GM19328 (cell line): ENCODE data around the gene TCEA2.

Experiments
- ATAC-seq: cut with Tn5 transposase; IDR thresholded peaks from one replicate; pipeline ENCODE4 v1.9.1; 2021; ENCODE audit warnings: mild to moderate bottlenecking, moderate library complexity; ENCODE audit not compliant: unreplicated experiment

TCEA2 gene

DNA sequence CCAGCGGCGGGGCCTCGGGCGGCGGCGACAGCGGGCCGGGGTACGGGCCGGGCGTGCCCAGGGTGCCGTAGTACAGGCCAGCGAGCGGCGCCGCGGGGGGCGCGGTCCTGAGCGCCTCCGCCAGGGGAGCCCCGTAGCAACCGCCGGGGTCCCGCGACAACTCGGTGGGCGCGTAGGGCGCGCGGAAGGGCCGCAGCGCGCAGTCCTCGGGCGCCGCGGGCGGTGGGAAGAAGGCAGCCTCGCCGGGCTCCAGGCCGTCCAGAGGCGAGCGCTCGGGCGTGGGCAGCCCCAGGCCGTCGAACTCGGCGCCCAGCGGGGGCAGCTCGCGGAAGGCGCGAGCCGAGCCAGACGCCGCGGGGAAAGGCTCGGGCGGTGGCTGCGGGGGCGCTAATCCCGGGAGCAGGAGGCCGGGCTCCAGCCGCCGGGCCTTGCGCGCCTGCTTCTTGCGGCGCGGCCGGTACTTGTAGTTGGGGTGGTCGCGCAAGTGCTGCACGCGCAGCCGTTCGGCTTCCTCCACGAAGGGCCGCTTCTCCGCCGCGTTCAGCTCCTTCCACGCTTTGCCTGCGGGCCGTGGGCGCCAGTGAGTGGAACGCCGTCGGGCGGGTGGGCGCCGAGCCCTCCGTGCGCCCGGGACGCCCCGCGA lies 14.5 kb upstream of the TCEA2 start:
- ATAC-seq = no peak

DNA sequence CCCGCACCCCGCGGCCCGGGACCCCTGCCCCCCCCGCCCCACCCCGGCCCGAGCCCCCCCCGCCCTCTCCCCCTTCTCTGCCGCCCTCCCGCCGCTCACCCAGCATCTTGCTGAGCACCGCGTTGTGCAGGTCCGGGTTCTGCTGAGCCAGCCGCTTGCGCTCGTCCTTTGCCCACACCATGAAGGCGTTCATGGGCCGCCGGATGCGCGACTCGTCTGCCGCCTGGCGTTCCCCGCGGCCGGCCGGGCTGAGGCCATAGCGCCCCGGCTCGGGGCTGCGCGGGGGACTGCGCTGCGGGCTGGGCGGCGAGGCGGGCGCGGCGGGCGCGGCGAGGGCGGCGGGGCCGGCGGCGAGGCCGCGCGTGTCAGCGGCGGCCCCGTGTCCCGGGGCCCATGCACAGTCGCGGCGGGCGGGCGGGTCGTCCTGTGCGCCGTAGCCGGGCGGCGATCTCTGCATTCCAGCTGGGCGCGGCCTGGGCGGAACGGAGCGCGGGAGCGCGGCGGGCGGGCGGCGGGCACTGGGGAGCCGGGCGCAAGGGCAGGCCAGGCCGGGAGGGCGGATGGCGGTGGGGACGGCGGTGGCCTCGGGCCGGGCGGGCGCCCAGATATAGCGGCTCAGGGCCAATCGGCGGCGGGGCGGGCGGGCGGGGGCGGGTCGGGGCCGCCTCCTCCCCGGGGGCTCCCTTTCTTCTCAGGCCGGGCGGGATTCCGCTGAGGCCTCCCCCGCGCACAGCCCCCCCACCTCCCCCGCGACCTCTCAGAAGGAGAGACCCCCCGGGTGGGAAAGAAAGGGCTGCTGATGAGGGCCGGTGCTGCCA lies 13.7 kb upstream of the TCEA2 start, which contains the start of gene SOX18:
SOX18 (minus strand) TSS at position 580 of the 818 bp plus-strand sequence; CDS start at position 457, 123 bp downstream.
- no peak for ATAC-seq

DNA sequence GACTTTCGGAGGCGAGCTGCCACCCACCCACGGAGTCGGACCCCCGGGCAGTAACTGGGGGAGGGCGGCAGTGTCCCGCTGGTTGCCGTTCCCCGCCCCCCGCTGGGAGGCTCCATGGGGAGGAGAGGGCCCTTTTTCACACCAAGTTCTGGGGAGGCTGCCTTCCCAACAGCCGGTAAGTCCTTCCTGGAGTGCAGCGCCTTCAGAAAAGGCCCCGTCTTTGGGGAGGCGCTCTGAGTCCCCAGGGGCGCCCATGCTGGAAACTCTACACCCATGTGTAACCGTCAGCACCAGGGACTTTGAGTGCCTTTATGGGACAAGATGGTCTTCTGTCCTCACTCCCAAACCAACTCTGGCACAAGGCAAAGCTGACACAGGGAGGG lies 13.1 kb upstream of the TCEA2 start:
- no peak for ATAC-seq

DNA sequence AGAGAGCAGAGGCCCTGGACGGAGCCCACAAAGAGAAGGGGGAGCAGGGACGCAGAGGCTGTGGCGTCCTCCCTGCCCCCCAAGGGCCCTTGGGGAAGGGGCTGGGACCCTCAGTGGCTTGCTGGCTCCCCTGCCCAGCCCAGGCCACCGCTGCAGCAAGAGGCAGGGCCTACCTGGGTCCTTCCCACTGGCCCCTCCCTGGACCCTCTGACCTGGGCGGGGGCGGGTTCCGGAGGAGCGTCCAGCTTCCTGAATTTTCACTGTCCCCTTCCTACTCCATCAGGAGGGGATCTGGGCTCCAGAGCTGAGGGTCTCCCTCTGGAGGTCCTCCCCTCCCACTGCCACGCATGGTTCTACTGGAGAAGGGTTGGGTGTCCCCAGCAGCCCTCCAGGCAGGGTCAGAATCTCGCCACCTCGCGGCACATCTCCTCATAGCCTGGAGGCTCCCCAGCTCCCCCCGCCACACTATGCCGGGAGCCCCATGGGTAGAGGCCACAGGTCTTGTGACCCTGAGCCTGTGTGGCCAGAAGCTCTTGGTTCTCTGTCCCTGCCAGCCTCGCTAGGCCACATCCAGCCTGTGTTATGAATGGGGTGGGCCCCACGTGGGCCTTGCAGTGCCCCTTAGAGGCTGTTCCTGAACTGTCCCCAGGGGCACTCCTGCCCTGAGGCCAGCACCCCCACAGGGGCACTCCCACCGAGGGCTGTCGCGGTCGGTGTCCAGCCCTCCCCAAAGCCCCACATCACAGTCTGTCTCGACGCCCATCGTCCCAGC lies 12.6 kb upstream of the TCEA2 start:
- ATAC-seq = no peak

DNA sequence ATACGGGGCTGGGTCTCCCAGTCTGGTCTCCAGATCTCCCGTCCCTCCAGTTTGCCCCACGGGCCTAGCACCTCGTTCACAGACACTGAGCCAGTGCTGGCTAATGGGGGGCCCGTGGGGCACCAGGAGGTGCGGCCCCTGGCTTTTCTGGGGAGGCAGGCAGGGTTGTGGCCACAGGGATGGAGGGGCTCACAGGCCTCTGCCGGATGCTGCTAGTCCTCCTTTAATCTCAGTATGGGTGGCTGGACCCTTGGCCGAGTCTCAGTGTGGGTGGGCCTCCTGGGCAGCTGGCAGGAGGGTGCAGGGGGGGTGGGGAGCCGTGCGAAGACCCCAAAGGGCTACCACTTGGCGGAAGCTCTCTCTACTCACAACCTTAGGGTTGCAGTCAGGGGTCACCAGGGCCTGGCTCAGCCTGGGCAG lies 12.0 kb upstream of the TCEA2 start:
- ATAC-seq = no peak

DNA sequence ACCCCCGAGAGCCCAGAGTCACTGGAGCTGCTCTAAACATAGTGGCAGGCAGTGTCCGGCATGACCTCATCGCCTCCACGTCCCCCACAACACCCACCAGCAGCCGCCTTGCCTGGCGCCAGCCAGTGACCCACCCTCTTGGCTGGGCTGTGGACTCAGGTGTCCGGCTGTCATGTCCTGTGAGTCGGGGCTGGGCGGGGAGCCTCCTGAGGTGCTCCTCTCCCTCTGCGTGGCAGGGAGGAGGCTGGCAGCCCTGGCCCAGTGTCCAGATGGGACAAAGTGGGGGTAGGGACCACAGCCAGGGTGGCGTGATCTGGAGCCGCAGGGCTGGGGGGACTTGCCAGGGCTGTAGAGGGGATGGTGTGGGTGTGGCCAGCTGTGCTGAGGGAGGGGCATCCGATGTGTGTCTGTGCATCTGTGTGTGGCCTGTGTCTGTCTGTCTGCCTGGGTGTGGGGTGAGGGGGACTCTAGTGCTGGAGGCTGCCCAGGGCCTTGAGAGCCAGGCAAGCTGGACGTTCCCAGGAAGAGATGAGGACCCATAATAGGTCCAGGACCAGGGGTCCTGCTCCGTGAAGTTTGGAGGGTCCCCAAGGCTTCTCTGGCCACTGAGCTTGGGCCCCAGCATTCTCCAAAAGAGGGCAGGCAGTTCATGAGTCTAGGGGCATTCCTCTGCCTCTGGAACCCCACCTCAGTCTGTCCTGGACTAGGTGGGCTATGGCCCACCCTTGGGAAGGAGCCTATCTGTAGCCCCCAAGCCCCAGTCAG lies 11.3 kb upstream of the TCEA2 start:
- ATAC-seq = no peak

DNA sequence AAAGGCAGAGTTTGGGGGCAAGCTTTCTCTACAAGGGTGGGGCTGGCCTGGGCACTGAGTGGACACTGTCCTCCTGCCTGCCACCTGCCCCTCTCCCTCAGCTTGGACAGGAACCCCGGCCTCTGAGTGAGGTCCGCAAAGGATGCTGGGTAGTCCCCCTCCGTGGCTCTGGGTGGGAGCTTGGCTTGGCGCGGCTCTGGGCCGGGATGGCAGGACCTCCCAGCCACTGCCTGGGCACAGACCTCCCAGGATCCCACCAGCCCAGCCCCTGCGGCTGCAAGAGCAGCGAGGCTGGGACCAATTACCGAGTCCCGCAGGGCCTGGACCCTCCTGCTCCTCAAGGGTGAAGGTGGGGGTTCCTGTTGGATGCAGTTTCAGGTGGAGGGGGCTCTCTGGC lies 10.7 kb upstream of the TCEA2 start:
- no peak for ATAC-seq

DNA sequence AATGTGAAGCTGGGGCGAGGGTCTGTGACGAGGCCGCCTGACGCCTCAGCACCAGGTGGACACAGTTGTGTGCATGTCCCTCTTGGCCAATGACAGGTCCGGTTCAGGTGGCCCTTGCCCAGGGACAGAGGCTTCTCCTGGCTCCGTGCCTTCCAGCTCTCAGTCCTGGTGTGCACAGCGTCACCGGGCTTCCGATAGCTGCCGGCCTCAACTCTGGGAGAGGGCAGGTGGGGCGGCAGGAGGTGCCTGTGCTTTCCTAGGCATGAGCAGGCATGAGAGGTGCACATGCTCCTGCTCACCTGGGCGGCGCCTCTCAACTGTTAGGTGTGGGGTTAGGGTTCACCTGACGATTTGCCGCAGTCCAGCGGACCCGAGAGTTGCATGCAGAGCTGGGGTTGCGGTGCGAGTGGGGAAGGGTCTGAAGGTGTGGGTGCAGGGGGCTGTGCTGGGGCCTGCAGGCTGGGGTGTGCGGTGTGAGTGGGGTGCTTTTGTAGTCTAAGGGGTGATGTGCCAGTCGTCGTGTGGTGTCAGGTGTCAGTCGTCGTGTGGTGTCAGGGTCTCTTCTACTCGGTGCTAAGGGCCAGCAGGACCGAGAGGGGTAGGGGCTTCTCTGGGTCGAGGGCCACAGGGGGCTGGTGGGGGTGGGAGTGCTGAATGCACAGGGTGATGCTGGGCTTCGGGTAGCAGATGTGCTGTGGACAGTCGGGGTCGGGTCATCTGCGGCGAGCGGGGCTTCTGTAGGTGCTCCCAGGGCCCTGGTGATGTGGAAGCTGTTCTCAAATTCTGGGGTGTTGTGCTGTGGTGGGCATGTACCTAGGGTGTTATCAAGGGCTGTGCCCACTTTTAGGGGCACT lies 9.8 kb upstream of the TCEA2 start:
- ATAC-seq = no peak

DNA sequence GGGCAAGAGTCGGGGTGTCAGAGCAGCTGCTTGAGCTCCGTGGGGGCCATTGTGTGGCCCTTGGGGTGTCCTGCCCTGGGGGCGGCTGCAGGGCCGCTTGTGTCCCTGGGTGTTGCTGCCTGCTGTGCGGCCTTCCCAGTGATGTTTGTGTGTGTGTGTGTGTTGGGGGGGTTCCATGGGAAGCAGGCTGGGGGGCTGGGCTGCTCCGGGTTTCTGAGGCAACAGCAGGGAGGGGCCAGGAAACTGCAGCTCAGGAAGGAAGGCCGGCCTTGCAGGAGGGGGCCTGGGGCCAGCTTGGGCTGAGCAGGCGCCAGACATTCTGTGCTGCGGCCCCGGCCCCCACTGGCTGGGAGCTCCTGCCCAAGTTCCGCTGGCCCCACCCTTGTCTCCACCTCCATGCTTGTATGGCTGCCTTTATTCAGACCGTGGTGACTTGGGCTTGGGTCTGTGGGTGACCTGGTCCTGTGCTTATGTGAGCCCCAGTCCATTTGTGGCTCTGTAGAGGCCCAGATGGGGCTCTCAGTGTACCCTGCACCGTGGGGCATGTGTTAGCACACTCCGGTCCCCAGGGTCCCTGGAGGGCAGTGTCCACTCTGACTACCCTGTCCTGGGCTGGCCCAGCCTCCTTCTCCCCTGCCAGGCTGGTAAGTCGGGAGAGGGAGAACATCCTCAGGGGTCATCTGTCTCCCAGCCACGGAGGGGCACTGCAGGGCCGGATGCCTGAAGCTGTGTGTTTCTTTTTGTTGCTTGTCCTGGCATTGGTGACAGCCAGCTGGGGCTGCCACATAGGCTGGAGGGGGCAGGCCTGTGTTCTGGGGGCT lies 8.9 kb upstream of the TCEA2 start:
- no peak for ATAC-seq

DNA sequence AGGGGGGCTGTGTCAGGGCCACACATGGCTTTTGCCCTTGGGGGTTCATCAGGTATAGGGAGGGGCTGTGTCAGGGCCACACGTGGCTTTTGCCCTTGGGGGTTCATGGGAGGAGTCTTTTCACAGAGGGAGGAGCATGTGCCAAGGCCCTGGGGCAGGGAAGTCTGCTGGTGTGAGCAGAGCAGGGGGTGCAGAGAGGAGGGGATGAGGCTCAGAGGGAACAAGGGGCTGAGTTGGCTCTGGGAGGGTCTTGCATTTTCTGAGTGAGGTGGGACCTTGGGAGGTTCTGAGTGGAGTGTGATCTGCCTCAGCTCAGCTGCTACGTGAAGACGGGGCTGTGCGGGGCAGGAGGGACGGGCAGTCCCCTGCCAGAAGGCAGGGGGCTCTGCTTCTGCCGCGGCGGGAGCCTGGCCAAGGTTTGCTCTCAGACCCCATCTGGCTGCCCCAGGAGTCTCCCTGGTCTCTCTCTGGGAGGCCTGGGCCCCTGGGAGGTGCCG lies 7.6 kb upstream of the TCEA2 start:
- no peak for ATAC-seq

DNA sequence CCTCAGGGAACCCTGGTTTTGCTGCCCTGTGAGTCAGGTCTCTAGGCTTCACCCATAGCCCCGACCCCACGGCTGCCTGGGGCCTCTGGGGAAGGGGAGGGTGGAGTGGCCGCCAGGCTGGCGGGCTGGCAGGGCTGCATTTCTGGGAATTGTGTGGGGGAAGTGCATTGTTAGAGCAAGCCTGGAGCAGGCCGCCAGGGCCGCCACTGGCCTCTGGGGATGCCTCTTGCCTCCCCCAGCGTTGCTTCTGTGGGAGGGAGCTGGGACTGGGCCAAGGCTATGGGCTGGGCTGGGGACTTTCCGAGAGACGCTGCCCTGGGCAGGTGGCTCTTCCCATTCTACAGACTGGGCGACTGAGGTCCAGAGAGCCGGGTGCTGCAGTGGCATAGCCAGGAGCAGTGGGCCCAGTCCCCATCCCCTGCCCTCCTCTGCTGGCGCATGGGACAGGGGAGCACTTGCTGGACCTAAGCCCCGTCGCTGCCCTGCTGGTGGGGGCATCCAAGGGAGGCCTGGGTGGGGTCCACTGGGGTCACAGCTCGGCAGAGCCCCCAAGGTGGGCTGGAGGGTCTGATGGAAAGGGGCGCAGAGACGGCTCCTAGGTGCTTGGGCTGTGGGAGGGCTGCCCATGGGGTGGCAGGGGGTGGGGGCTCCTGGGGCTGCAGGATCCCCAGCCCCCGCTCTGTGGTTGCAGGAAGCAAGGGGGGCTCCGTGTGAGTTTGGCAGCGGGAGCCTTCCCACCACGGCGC lies 6.9 kb upstream of the TCEA2 start:
- no peak for ATAC-seq

DNA sequence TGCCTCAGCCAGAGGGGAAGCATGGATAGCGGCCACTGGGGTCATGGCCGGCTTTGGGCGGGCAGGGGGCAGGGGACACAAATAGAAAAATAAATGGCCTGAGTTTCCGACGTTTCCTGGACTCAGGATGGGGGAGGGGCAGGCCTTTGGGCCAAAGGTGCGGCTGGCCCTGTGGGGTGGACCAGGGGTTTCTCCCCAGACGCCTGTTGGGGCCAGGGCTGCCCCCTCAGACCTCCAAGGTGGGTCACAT lies 6.4 kb upstream of the TCEA2 start:
- ATAC-seq = no peak

DNA sequence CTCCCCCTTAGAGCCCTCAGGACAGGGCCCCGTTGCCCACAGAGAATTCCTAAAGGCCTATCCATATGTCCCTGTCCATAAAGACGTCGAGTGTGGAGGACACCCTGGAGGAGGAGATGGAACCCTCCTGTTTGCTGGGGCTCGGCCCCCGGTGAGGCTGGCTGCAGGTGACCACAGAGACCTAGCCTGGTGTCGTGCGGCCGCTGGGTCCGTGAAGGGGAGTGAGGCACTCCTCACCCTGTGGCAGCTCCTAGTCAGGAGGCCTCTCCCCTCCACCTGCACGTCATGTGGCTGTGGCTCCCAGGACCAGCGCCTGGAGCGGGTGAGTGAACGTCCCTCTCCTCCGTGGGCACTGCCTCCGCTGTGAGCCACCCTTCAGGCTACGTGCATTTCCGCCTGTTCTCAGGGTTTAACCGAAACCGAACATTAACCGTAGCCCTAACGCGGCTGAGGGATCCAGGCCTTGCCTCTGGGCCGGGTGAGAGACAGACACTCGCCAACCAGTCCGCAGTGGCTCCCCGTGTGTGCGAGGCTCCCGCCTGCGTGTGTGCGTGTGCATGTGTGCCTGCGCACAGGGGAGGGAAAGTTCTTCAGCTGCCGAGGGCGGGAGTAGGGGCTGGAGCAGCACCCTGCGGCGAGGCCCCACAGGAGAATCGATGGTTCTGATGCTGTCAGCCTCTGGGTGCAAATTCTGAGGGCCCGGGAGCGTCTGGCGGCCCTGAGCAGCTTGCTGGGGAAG lies 5.9 kb upstream of the TCEA2 start:
- ATAC-seq = no peak

DNA sequence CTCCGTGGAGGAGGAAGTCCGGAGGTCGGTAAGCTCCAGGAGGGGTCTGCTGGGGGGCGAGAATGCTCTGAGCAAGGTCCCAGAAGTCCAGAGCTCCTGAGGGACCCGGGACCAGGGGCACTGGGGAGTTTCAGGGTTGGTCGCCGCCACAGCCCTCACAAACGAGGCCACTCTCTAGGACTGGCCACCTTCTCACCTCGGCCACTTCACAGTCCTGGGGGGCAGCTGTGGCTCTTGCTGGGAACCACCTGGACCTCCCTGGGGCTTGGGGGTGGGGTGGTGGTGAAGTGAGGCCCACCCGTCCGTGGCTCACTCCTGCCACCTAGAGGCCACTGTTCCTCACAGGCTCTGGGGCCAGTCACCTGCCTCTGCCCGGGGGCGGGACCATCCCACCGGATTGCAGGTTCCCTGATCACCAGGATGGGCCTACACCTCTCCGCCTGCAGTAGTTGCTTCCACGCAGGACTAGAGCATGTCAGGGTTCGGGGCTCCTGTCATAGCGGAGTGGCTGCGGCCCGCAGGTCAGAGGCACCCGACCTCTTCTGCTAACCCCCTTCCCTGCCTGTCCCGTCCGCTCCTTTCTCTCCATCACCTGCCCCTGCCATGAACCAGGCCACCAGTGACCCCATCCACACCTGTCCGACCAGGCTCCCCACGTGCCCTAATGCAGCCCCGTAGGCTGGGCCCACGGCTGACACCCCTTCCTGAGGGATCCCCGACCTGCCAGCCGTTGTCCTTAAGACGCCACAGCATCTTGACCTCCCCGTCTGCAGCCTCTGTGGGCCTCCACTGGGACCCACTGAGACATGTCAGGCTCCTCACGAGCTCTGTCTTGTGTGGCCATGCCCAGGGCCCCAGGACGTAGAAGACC lies 5.1 kb upstream of the TCEA2 start:
- ATAC-seq = no peak

DNA sequence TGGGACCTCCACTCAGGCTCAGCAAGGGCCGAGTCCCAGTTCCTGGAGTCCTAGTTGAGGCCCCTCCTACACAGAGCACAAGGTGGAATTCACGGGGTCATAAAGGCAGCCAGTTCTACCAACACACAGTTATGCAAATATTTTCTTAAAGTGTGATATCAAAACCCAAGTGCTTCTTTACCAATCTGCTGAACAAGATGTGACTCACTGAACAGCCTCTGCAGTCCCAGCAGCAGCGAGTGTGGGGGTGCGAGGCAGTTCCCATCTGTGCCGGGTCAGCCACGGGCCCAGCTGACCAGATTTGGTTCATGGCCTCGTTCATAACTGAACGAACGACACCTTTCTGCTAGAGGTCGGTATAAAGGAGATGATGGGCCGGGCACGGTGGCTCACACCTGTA lies 4.5 kb upstream of the TCEA2 start:
- ATAC-seq = no peak

DNA sequence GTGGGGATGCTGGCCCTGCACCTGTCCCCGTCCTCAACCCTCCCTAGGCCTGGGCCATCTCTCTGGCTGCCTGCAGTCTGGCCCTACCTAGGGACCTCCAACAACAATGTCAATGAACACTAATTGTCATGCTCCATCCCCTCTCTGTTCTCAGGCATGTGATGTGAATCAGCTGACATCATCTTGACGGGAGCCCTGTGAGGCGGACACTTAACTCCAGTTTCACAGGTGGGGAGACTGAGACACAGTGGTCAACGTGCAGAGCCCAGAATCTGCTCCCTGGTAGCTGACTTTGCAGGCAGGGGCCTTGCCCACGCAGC lies 762 bp upstream of the TCEA2 start:
- no peak for ATAC-seq
